K562 (cell line): ENCODE measurements around the gene SLC6A13. TPM values are rescaled to one million over a fixed set of nuclear protein-coding genes. Genes with fewer than 3 reads are reported as not detected.

ENCODE experiments used
- ATAC-seq: fragments of 200-7000 bp; cut with Tn5 transposase; 3 replicates; pipeline ENCODE4 v1.9.1; 2020; ENCODE audit warnings: moderate library complexity
- BruUV-seq: library from RNA; stranded (reverse); fragments of 400-500 nt; replicated peaks from 2 replicates; lab custom pipeline; 2021; lab: Mats Ljungman, UMichigan
- CTCF ChIA-PET: fragments of 300-600 bp; formaldehyde crosslinking; extraction: SDS; loops from one replicate; lab custom pipeline; 2021; ENCODE audit warnings: low intra/inter-chr PET ratio; lab: Yijun Ruan, JAX
- POLR2A ChIA-PET: fragments of 300-600, 350-650 bp; sonication (Branson Sonifier 250); formaldehyde crosslinking; extraction: SDS; loops from one replicate; lab custom pipeline; 2021; ENCODE audit warnings: antibody characterized with exemption, inconsistent platforms; lab: Yijun Ruan, JAX
- DNase-seq, 4 experiments: peaks; one replicate each; pipeline versions ENCODE4 v3.0.0 to v3.0.0-alpha.2; 2011 to 2018; ENCODE audit warnings: low spot score in 3 of 4, mixed read lengths in 3 of 4; ENCODE audit errors: extremely low read depth in 1 of 4
- FAIRE-seq: peaks from 2 replicates; lab custom pipeline; 2011; peaks lifted over from hg19 to GRCh38; lab: Jason Lieb, UNC
- H2AFZ ChIP-seq: 2 replicates; pipeline ENCODE4 v1.6.0; 2011; ENCODE audit warnings: low read depth, low read length, control low read depth, inconsistent platforms
- H3K27ac ChIP-seq: fragments of 200-600 bp; 3 replicates; pipeline ENCODE4 v1.8.0; 2011; ENCODE audit warnings: low read depth, mild to moderate bottlenecking, control low read depth, inconsistent platforms, low read length, moderate library complexity, mixed read lengths; ENCODE audit errors: extremely low read depth
- H3K27me3 ChIP-seq, 2 experiments: fragments of 300-600 bp in 1 of 2; 2 replicates in 1 of 2; 3 replicates in 1 of 2; pipeline versions ENCODE4 v1.6.0 to v1.8.0; 2011; ENCODE audit warnings: inconsistent platforms in 2 of 2, low read length in 2 of 2, mild to moderate bottlenecking in 1 of 2, mixed read lengths in 1 of 2, moderate library complexity in 1 of 2; ENCODE audit not compliant: control insufficient read depth in 2 of 2, insufficient read depth in 2 of 2
- H3K36me3 ChIP-seq: fragments of 300-600 bp; 3 replicates; pipeline ENCODE4 v1.8.0; 2011; ENCODE audit warnings: mild to moderate bottlenecking, low read length, inconsistent platforms; ENCODE audit not compliant: control insufficient read depth, insufficient read depth
- H3K4me1 ChIP-seq, 2 experiments: fragments of 200-600 bp in 1 of 2; replicated peaks in 1 of 2; 2 replicates in 1 of 2; 3 replicates in 1 of 2; pipeline versions ENCODE4 v1.5.1 to v1.8.0; 2011; ENCODE audit warnings: inconsistent platforms in 2 of 2, low read length in 2 of 2, mild to moderate bottlenecking in 1 of 2, mixed read lengths in 1 of 2, moderate library complexity in 1 of 2; ENCODE audit not compliant: control insufficient read depth in 2 of 2, insufficient read depth in 2 of 2
- H3K4me2 ChIP-seq: 2 replicates; pipeline ENCODE4 v1.6.1; 2011; ENCODE audit warnings: low read length, control low read depth, inconsistent platforms, mixed read lengths; ENCODE audit not compliant: insufficient read depth
- H3K4me3 ChIP-seq: fragments of 200-600 bp; sonication (generic), shearing (Covaris generic); 2 replicates; pipeline ENCODE4 v1.5.1; 2016; ENCODE audit warnings: control low read depth, inconsistent platforms
- H3K79me2 ChIP-seq: fragments of 200-600 bp; 3 replicates; pipeline ENCODE4 v1.8.0; 2011; ENCODE audit warnings: low read length, inconsistent platforms; ENCODE audit not compliant: control insufficient read depth, insufficient read depth
- H3K9ac ChIP-seq, 2 experiments: 2 replicates each; pipeline versions ENCODE4 v1.6.0 to v1.6.1; 2011; ENCODE audit warnings: low read depth in 2 of 2, low read length in 2 of 2, control low read depth in 1 of 2, inconsistent platforms in 1 of 2, mild to moderate bottlenecking in 1 of 2, mixed read lengths in 1 of 2; ENCODE audit not compliant: insufficient read depth in 1 of 2
- H3K9me1 ChIP-seq: one replicate; pipeline ENCODE4 v1.6.0; 2011; ENCODE audit warnings: inconsistent platforms, mild to moderate bottlenecking, low read length, moderate library complexity; ENCODE audit not compliant: control insufficient read depth, insufficient read depth
- H3K9me3 ChIP-seq: replicated peaks from 2 replicates; pipeline ENCODE4 v1.5.1; 2011; ENCODE audit warnings: low read depth, low read length, inconsistent platforms; ENCODE audit not compliant: control insufficient read depth, insufficient read depth
- H4K20me1 ChIP-seq: replicated peaks from 2 replicates; pipeline ENCODE4 v1.6.1; 2011; ENCODE audit warnings: low read length, inconsistent platforms, mixed read lengths; ENCODE audit not compliant: control insufficient read depth, insufficient read depth
- ARNT ChIP-seq, 2 experiments: fragments of 450-650 bp; IDR thresholded peaks; 2 replicates each; pipeline ENCODE4 v1.6.1; 2016; ENCODE audit warnings: mild to moderate bottlenecking in 1 of 2
- CHD4 ChIP-seq: fragments of 200-600 bp; sonication (generic); IDR thresholded peaks from 3 replicates; pipeline ENCODE4 v1.6.1; 2012; ENCODE audit warnings: low read depth, mild to moderate bottlenecking, mixed read lengths, low read length, inconsistent platforms; ENCODE audit not compliant: insufficient read depth, insufficient replicate concordance, poor library complexity, severe bottlenecking
- HMG20A ChIP-seq: fragments of 450-650 bp; formaldehyde crosslinking; conservative IDR thresholded peaks from 2 replicates; pipeline ENCODE4 v1.4.0; 2020; ENCODE audit warnings: mild to moderate bottlenecking, mixed read lengths
- L3MBTL2 ChIP-seq: fragments of 450-650 bp; IDR thresholded peaks from 2 replicates; pipeline ENCODE4 v1.6.1; 2016; ENCODE audit warnings: mild to moderate bottlenecking, moderate library complexity
- MED1 ChIP-seq: sonication (generic); formaldehyde crosslinking; IDR thresholded peaks from 2 replicates; pipeline ENCODE4 v1.8.1; 2023; ENCODE audit warnings: missing genetic modification reagents, borderline replicate concordance
- NR2C2 ChIP-seq, 2 experiments: fragments of 200-800 bp in 1 of 2; sonication (Bioruptor generic) in 1 of 2; sonication (generic) in 1 of 2; formaldehyde crosslinking in 1 of 2; IDR thresholded peaks; 2 replicates each; pipeline versions ENCODE4 v1.6.1 to v1.8.0; 2016 to 2022; ENCODE audit warnings: mild to moderate bottlenecking in 1 of 2, missing compliant biosample characterization in 1 of 2, missing genetic modification characterization in 1 of 2, missing genetic modification reagents in 1 of 2
- RCOR1 ChIP-seq, 2 experiments: IDR thresholded peaks; 2 replicates each; pipeline ENCODE4 v1.6.1; 2012; ENCODE audit warnings: low read depth in 2 of 2, low read length in 2 of 2, borderline replicate concordance in 1 of 2, improper control_type of control experiment in 1 of 2
- SIRT6 ChIP-seq: IDR thresholded peaks from one replicate; pipeline ENCODE4 v1.6.1; 2012; ENCODE audit warnings: low read depth, mild to moderate bottlenecking, control low read depth, inconsistent platforms, low read length, moderate library complexity
- SLC30A9 ChIP-seq: fragments of 250-450 bp; sonication (Bioruptor Pico); IDR thresholded peaks from 2 replicates; pipeline ENCODE4 v1.8.0; 2022; ENCODE audit warnings: mild to moderate bottlenecking, moderate library complexity
- SMC3 ChIP-seq: conservative IDR thresholded peaks from 2 replicates; pipeline ENCODE4 v1.6.1; 2011; ENCODE audit warnings: low read depth, low read length, improper control_type of control experiment; ENCODE audit not compliant: insufficient read depth
- SREBF2 ChIP-seq: sonication (generic); formaldehyde crosslinking; IDR thresholded peaks from 2 replicates; pipeline ENCODE4 v1.4.0; 2020; ENCODE audit warnings: mild to moderate bottlenecking, missing genetic modification reagents
- SRF ChIP-seq, 2 experiments: fragments of 250-450, 450-650 bp in 1 of 2; sonication (Bioruptor Pico) in 1 of 2; sonication (generic) in 1 of 2; formaldehyde crosslinking; IDR thresholded peaks; 2 replicates each; pipeline versions ENCODE4 v1.5.0 to v1.5.1; 2020 to 2022; ENCODE audit warnings: mild to moderate bottlenecking in 1 of 2, missing genetic modification reagents in 1 of 2
- STAT5B ChIP-seq: fragments of 250-450 bp; sonication (Bioruptor Pico); IDR thresholded peaks from 2 replicates; pipeline ENCODE4 v1.8.0; 2021; ENCODE audit warnings: mild to moderate bottlenecking, inconsistent platforms
- TFAM ChIP-seq: fragments of 250-450 bp; sonication (Bioruptor Pico); conservative IDR thresholded peaks from 2 replicates; pipeline ENCODE4 v1.5.0; 2021; ENCODE audit warnings: mild to moderate bottlenecking, moderate library complexity
- ZNF449 ChIP-seq: fragments of 250-450 bp; sonication (Bioruptor Pico); IDR thresholded peaks from 2 replicates; pipeline ENCODE4 v1.8.0; 2022; ENCODE audit warnings: moderate library complexity, mild to moderate bottlenecking, inconsistent platforms
- WGBS: fragments of 100-300 bp; shearing (Covaris generic); methylation state at CpG from one replicate; pipeline ENCODE4 v1.1.6; 2016; ENCODE audit warnings: low coverage, mixed read lengths; ENCODE audit not compliant: insufficient coverage; ENCODE audit errors: missing lambda C conversion rate; 5-methylcytosine and 5-hydroxymethylcytosine counted together
- in situ Hi-C: fragments of 300-500 bp; cut with MboI; formaldehyde crosslinking; loops from 4 replicates; pipeline ENCODE4 v1.15.0; 2018; ENCODE audit warnings: inconsistent platforms, mixed read lengths
- intact Hi-C: fragments of 100-400 bp; cut with micrococcal nuclease; formaldehyde crosslinking; loops from 2 replicates; pipeline ENCODE4 v1.14.2; 2022
- polyA plus RNA-seq, 8 experiments: library from polyadenylated mRNA; depleted of rRNA in 4 of 8; stranded (reverse) in 5 of 8; unstranded in 3 of 8; fragments of >200 nt; fragmentation: Nextera tagmentation in 2 of 8; fragmentation: Illumina TruSeq in 1 of 8; extraction: Ambion mirVana in 2 of 8; extraction: Trizol in 1 of 8; gene quantifications; 2 replicates each; pipeline versions ENCODE4 v1.2.1 to v1.2.3, GENCODE V29; 2011 to 2014; ENCODE audit warnings: inconsistent platforms in 1 of 8, missing spikeins in 1 of 8
- total RNA-seq, 7 experiments: library from RNA; depleted of rRNA in 6 of 7; stranded (reverse); fragments of >200 nt in 6 of 7; fragmentation: Illumina TruSeq in 2 of 7; extraction: Trizol in 2 of 7; gene quantifications; 2 replicates each; pipeline versions ENCODE4 v1.2.1 to v1.2.3, GENCODE V29; 2011 to 2021; ENCODE audit warnings: low replicate concordance in 1 of 7

SLC6A13 gene
- total and polyA plus RNA-seq, 9 of the 15 experiments (the other 6 are each of a cell fraction or from before 2014, with no cell fraction given): 0.06 to 0.33 (median 0.22) TPM; not detected in 4

GRCh38 chr12:242496-242895, 20.1 kb downstream of the SLC6A13 start:
- BruUV-seq: no TSS peak
- FAIRE-seq (no peak), DNase-seq (no peak), ATAC-seq (no peak)
- intact Hi-C loops (no loop called here), in situ Hi-C loops (no loop called here)
- Histone ChIP-seq H3K4me2 (no peak overlapping the region), H3K27me3 (peaks cover 8 to 26% of the 10 kb centered on the region in 2 experiments; a peak in 4 of 5 replicates), H3K4me1 (no peaks in the 10 kb centered on the region), H3K36me3 (no peaks in the 10 kb centered on the region), H3K9me1 (no peaks in the 10 kb centered on the region), H2AFZ (no peak overlapping the region), H3K79me2 (no peaks in the 10 kb centered on the region), H3K27ac (no peak overlapping the region), H3K9ac (no peak overlapping the region), H3K4me3 (no peak overlapping the region), H4K20me1 (no peaks in the 10 kb centered on the region), H3K9me3 (no peaks in the 10 kb centered on the region)
- ChIA-PET CTCF (no interaction called here), POLR2A (no interaction called here)
- 16% methylated on average over 14 of the region's 15 CpGs for WGBS
- no peak for TF ChIP-seq SMC3
- no peak for TF ChIP-seq NR2C2 (CRISPR knock-in tag; IDR thresholded peaks at IDR 0.05)
- TF ChIP-seq NR2C2 (tag; IDR thresholded peaks at IDR 0.05): no peak
- no peak for TF ChIP-seq SLC30A9
- no peak for TF ChIP-seq MED1 (CRISPR knock-in tag)
- no peak for TF ChIP-seq HMG20A (CRISPR knock-in tag)
- TF ChIP-seq ARNT (IDR thresholded peaks at IDR 0.05): no peak

DNA sequence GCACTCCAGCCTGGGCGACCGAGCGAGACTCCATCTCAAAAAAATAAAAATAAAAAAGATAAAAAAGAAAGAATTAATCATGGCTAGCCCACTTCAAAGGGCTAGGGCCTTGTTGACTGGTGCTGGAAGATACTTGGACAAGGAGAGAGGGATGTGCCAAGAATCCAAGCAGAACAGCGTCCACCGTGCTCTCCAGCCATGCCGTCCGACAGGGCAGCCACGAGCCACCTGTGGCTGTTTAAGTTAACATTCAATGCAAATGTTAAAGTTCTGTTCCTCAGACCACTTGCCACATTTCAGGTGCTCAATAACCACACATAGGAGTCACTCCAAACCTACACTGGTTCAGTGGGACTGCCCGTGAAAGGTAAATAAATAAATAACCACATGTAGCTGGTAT, 21.4 kb downstream of the SLC6A13 start:
- intact Hi-C loops (no loop called here), in situ Hi-C loops (no loop called here)
- ChIA-PET POLR2A (no interaction called here), CTCF (no interaction called here)
- Histone ChIP-seq H3K79me2 (no peaks in the 10 kb centered on the region), H2AFZ (no peak overlapping the region), H3K4me3 (no peak overlapping the region), H3K4me1 (no peaks in the 10 kb centered on the region), H4K20me1 (no peaks in the 10 kb centered on the region), H3K4me2 (no peak overlapping the region), H3K9ac (no peak overlapping the region), H3K27ac (no peak overlapping the region), H3K9me1 (no peaks in the 10 kb centered on the region), H3K36me3 (no peaks in the 10 kb centered on the region), H3K9me3 (0 out of 2 replicates have a peak, but pooled peaks cover 1% of the 10 kb centered on the region), H3K27me3 (peaks cover 8 to 28% of the 10 kb centered on the region in 2 experiments; a peak in 4 of 5 replicates)
- BruUV-seq: no TSS peak
- FAIRE-seq (no peak), DNase-seq (no peak), ATAC-seq (no peak)
- 15% methylated on average over 9 of the region's 9 CpGs for WGBS
- TF ChIP-seq ZNF449 (CRISPR knock-in tag) (no peak), CHD4 (no peak), SREBF2 (CRISPR knock-in tag) (no peak), TFAM (CRISPR knock-in tag) (no peak), RCOR1 (IDR thresholded peaks at IDR 0.05; ENCODE audit: borderline replicate concordance in 1 of 2, low read depth in 2 of 2, low read length in 2 of 2) (no peak), L3MBTL2 (no peak), SRF (CRISPR knock-in tag; IDR thresholded peaks at IDR 0.05) (no peak), SIRT6 (no peak), STAT5B (CRISPR knock-in tag) (no peak)
